CD4-positive, CD25-positive, alpha-beta regulatory T cell (primary cell): ENCODE data around the gene IFNW1. TPM values are rescaled to one million over a fixed set of nuclear protein-coding genes. Genes with fewer than 3 reads are reported as not detected.

Experiments used
- ATAC-seq, 2 donors: fragments of 150-1000 bp; cut with Tn5 transposase; one replicate each; pipeline ENCODE4 v1.10.0; 2021; ENCODE audit warnings: low read depth in 2 of 2, moderate number of reproducible peaks in 2 of 2, moderate library complexity in 1 of 2
- DNase-seq, 3 donors: peaks; one replicate each; pipeline versions ENCODE4 v3.0.0 to v3.0.0-alpha.2; 2012 to 2022; ENCODE audit warnings: mixed read lengths in 1 of 3
- H3K27ac ChIP-seq: one replicate; pipeline ENCODE4 v1.7.0; 2013; ENCODE audit warnings: mild to moderate bottlenecking, low read length; ENCODE audit not compliant: insufficient read depth, poor library complexity, severe bottlenecking
- H3K27me3 ChIP-seq: one replicate; pipeline ENCODE4 v1.7.0; 2013; ENCODE audit warnings: low read length; ENCODE audit not compliant: control insufficient read depth, insufficient read depth
- H3K36me3 ChIP-seq: one replicate; pipeline ENCODE4 v1.7.0; 2013; ENCODE audit warnings: mild to moderate bottlenecking, low read length, moderate library complexity; ENCODE audit not compliant: control insufficient read depth, insufficient read depth
- H3K4me1 ChIP-seq: 2 replicates; pipeline ENCODE4 v1.7.0; 2013; ENCODE audit warnings: mild to moderate bottlenecking, low read length; ENCODE audit not compliant: insufficient read depth, control insufficient read depth, poor library complexity, severe bottlenecking
- H3K4me3 ChIP-seq: one replicate; pipeline ENCODE4 v1.7.0; 2013; ENCODE audit warnings: low read depth, mild to moderate bottlenecking, low read length, moderate library complexity
- H3K9me3 ChIP-seq, 2 experiments: 1 replicate in 1 of 2; 2 replicates in 1 of 2; pipeline ENCODE4 v1.7.0; 2013; ENCODE audit warnings: low read length in 2 of 2, mild to moderate bottlenecking in 1 of 2, moderate library complexity in 1 of 2; ENCODE audit not compliant: control insufficient read depth in 2 of 2
- H3K27ac Mint-ChIP-seq, 3 donors: one replicate each; pipeline ENCODE4 v1.8.0; 2020 to 2022; ENCODE audit warnings: mild to moderate bottlenecking in 3 of 3, mixed read lengths in 3 of 3, moderate library complexity in 2 of 3
- H3K27me3 Mint-ChIP-seq: one replicate; pipeline ENCODE4 v1.8.0; 2022; ENCODE audit warnings: mild to moderate bottlenecking, mixed read lengths
- H3K36me3 Mint-ChIP-seq: one replicate; pipeline ENCODE4 v1.8.0; 2020; ENCODE audit warnings: mixed read lengths
- H3K4me1 Mint-ChIP-seq, 4 donors: one replicate each; pipeline ENCODE4 v1.8.0; 2020 to 2022; ENCODE audit warnings: mixed read lengths in 4 of 4, mild to moderate bottlenecking in 1 of 4
- H3K4me3 Mint-ChIP-seq, 4 donors: one replicate each; pipeline ENCODE4 v1.8.0; 2020 to 2022; ENCODE audit warnings: mild to moderate bottlenecking in 4 of 4, mixed read lengths in 4 of 4, moderate library complexity in 3 of 4
- H3K9me3 Mint-ChIP-seq, 7 donors: one replicate each; pipeline ENCODE4 v1.8.0; 2020 to 2022; ENCODE audit warnings: mixed read lengths in 7 of 7, mild to moderate bottlenecking in 3 of 7, moderate library complexity in 2 of 7
- polyA plus RNA-seq, 4 donors: library from polyadenylated mRNA; unstranded; fragments of 300-500 nt; fragmentation: Illumina TruSeq; gene quantifications; one replicate each; pipeline ENCODE4 v1.2.3, GENCODE V29; 2021
- total RNA-seq: library from RNA; stranded (reverse); gene quantifications from one replicate; pipeline ENCODE4 v1.2.3, GENCODE V29; 2022

Gene IFNW1
- total and polyA plus RNA-seq, 5 donors from 2014 or later: not detected

DNA sequence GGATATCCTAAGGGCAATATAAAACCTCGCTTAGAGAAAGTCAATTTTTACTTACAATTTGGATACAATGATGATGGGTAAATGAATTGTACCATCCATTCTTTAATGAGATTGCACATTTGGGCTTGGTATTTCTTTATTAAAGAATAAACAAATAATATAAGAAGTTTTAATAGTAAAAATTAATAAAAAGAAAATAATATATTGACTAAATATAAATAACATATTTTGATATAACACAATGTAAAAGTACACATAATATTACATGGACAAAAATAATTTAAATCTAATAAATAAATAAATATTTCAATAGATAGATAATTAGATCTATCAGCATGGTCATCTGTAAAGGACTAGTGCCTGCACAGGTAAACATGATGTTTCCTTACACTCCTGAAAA is 23.9 kb upstream of the IFNW1 start:
- no peaks in the 10 kb centered on the region for H3K36me3 ChIP-seq
- DNase-seq (no peak), ATAC-seq (no peak)
- H3K27ac Mint-ChIP-seq: no peak overlapping the region
- no peak overlapping the region for H3K4me3 ChIP-seq
- no peaks in the 10 kb centered on the region for H3K9me3 ChIP-seq
- no peaks in the 10 kb centered on the region for H3K36me3 Mint-ChIP-seq
- peaks cover 0 to 2% (median 0%) of the 10 kb centered on the region in 7 donors for H3K9me3 Mint-ChIP-seq
- no peaks in the 10 kb centered on the region for H3K4me1 ChIP-seq
- no peak overlapping the region for H3K27ac ChIP-seq
- peaks cover 4 to 14% (median 10%) of the 10 kb centered on the region in 4 donors for H3K4me1 Mint-ChIP-seq
- H3K27me3 ChIP-seq: no peaks in the 10 kb centered on the region
- H3K27me3 Mint-ChIP-seq: peaks cover 11% of the 10 kb centered on the region
- H3K4me3 Mint-ChIP-seq: no peak overlapping the region

GRCh38 chr9:21160178-21160577 is 18.5 kb upstream of the IFNW1 start:
- Mint-ChIP-seq H3K4me3 (peak overlapping the region in 3 of 4 donors; percentile 1 to 56 (median 52)), H3K9me3 (peaks cover 0 to 5% (median 2%) of the 10 kb centered on the region in 7 donors), H3K36me3 (peaks cover 3% of the 10 kb centered on the region), H3K27ac (no peak overlapping the region), H3K27me3 (peaks cover 6% of the 10 kb centered on the region), H3K4me1 (peaks cover 9 to 29% (median 23%) of the 10 kb centered on the region in 4 donors)
- DNase-seq (peak in 2 of 3 donors; percentile 6 to 75), ATAC-seq (peak in 1 of 2 donors; percentile 65)
- Histone ChIP-seq H3K4me3 (peak overlapping the region; percentile 64), H3K27ac (no peak overlapping the region), H3K36me3 (no peaks in the 10 kb centered on the region), H3K4me1 (peaks cover 5% of the 10 kb centered on the region), H3K27me3 (no peaks in the 10 kb centered on the region), H3K9me3 (peaks cover 0 to 2% of the 10 kb centered on the region in 2 experiments)

GRCh38 chr9:21155501-21155900 is 13.9 kb upstream of the IFNW1 start:
- peaks cover 0 to 2% of the 10 kb centered on the region in 2 experiments for H3K9me3 ChIP-seq
- H3K27me3 ChIP-seq: peaks cover 3% of the 10 kb centered on the region
- peaks cover 0 to 5% (median 0%) of the 10 kb centered on the region in 7 donors for H3K9me3 Mint-ChIP-seq
- H3K4me1 ChIP-seq: peaks cover 5% of the 10 kb centered on the region
- peaks cover 3% of the 10 kb centered on the region for H3K36me3 Mint-ChIP-seq
- no peak overlapping the region for H3K4me3 ChIP-seq
- H3K27ac ChIP-seq: no peak overlapping the region
- no peak for DNase-seq
- peaks cover 5 to 23% (median 14%) of the 10 kb centered on the region in 4 donors for H3K4me1 Mint-ChIP-seq
- no peak overlapping the region for H3K4me3 Mint-ChIP-seq
- H3K27ac Mint-ChIP-seq: no peak overlapping the region
- ATAC-seq: no peak
- no peaks in the 10 kb centered on the region for H3K36me3 ChIP-seq
- peaks cover 15% of the 10 kb centered on the region for H3K27me3 Mint-ChIP-seq

DNA sequence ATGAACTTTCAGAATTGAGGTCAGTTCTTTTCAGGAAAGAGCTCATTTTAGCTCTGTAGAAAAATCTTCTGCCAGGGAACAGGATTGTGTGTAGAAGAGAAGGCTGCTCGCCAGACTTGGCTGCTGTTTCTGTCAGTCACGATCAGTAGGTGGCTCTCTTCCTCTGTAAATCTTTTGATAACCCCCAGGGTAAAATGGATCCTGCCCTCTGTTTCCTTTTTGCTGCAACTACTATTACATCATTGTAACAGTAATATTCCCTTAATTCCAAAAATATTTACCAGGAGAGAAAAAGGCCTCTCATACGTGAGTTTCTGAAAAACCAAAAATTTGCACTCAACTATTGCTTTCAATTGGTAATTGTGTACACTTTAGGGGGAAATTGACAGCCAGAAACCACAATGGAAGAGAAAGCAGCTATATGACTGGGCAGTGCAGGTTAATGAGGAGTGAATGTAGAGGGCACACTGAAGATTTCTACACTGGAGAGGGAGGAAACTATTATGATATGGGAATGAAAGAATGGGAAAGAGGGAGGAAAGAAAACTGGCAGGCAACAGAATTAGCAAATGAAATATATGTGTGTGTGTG is 12.5 kb upstream of the IFNW1 start:
- no peak for ATAC-seq

DNA sequence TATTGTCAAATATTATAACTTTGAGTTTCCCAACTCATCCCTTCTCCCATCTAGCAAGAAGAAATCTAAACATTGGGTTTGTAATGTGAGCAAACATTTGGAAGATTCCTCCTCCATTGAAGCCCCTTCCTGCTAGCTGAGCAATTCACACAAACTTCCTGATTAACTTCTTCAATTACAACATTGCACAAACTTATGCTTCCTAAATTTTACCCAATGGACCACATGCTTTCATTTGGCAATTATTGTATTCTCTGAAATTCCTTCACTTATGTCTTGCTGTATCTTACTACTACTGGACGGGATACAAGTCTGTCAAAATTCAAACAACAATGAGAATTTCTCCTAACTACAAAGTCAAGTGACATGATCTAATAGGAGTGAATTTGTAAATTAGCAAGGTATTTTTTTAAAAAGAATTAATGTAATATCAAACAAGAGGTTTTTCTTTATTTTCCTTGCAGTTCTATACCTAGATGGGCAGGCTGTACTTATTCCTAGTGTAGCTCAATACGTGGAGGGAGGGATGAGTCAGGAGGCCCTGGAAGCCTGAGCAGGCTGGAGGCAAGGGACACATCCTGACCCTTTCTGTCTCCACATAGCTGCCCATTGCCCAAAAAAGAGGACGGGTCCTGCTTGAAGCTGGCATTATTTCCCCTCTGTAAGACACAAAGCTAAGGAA is 11.8 kb upstream of the IFNW1 start:
- no peak for DNase-seq
- H3K27me3 ChIP-seq: peaks cover 3% of the 10 kb centered on the region
- H3K27ac Mint-ChIP-seq: no peak overlapping the region
- peaks cover 25% of the 10 kb centered on the region for H3K27me3 Mint-ChIP-seq
- H3K9me3 Mint-ChIP-seq: peaks cover 0 to 12% (median 2%) of the 10 kb centered on the region in 7 donors
- no peak overlapping the region for H3K27ac ChIP-seq
- H3K36me3 ChIP-seq: no peaks in the 10 kb centered on the region
- H3K36me3 Mint-ChIP-seq: peaks cover 3% of the 10 kb centered on the region
- H3K4me1 Mint-ChIP-seq: peaks cover 2 to 7% (median 4%) of the 10 kb centered on the region in 4 donors
- no peak for ATAC-seq
- H3K4me3 ChIP-seq: no peak overlapping the region
- H3K4me3 Mint-ChIP-seq: no peak overlapping the region
- H3K4me1 ChIP-seq: no peaks in the 10 kb centered on the region
- H3K9me3 ChIP-seq: peaks cover 2 to 4% of the 10 kb centered on the region in 2 experiments

More for the DNA sequence above, 12.5 kb upstream of the IFNW1 start:
- Histone ChIP-seq H3K4me1 (no peaks in the 10 kb centered on the region), H3K9me3 (peaks cover 0 to 2% of the 10 kb centered on the region in 2 experiments), H3K36me3 (no peaks in the 10 kb centered on the region), H3K27me3 (peaks cover 3% of the 10 kb centered on the region), H3K27ac (no peak overlapping the region), H3K4me3 (no peak overlapping the region)
- peaks cover 0 to 6% (median 1%) of the 10 kb centered on the region in 7 donors for H3K9me3 Mint-ChIP-seq
- no peak overlapping the region for H3K4me3 Mint-ChIP-seq
- peaks cover 4 to 12% (median 5%) of the 10 kb centered on the region in 4 donors for H3K4me1 Mint-ChIP-seq
- peaks cover 3% of the 10 kb centered on the region for H3K36me3 Mint-ChIP-seq
- H3K27me3 Mint-ChIP-seq: peaks cover 19% of the 10 kb centered on the region
- H3K27ac Mint-ChIP-seq: no peak overlapping the region
- peak in 2 of 3 donors; percentile 3 to 47 for DNase-seq

DNA sequence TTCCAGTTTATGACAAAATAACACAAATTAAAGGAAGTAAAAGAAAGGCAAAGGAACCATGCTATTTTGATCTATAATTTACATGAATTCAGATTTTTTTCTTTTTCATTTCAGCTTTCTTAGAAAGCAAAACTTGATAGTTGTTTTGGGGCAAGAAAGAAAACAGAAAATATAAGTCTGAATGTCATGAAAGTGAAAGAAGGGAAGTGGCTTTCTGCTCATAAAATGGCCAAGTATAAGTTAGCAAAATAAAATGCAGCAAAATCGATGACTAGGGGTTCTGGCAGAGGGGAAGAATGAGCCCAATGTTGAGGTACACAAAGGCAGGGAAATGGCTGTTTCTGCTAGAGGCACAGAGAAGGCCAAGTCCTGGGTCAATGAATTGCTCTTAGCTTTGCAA is 3.0 kb upstream of the IFNW1 start:
- Histone ChIP-seq H3K4me3 (peak overlapping the region; percentile 22), H3K4me1 (peaks cover 10% of the 10 kb centered on the region), H3K36me3 (no peaks in the 10 kb centered on the region), H3K27me3 (no peaks in the 10 kb centered on the region), H3K27ac (no peak overlapping the region), H3K9me3 (peaks cover 3 to 7% of the 10 kb centered on the region in 2 experiments)
- Mint-ChIP-seq H3K27ac (peak overlapping the region in 2 of 3 donors; percentile 17 to 70), H3K4me3 (peak overlapping the region in 1 of 4 donors; percentile 28), H3K27me3 (peaks cover 19% of the 10 kb centered on the region), H3K9me3 (peaks cover 2 to 21% (median 6%) of the 10 kb centered on the region in 7 donors), H3K36me3 (peaks cover 11% of the 10 kb centered on the region), H3K4me1 (peaks cover 14 to 41% (median 23%) of the 10 kb centered on the region in 4 donors)
- DNase-seq (peak in 1 of 3 donors; percentile 71), ATAC-seq (no peak)

DNA sequence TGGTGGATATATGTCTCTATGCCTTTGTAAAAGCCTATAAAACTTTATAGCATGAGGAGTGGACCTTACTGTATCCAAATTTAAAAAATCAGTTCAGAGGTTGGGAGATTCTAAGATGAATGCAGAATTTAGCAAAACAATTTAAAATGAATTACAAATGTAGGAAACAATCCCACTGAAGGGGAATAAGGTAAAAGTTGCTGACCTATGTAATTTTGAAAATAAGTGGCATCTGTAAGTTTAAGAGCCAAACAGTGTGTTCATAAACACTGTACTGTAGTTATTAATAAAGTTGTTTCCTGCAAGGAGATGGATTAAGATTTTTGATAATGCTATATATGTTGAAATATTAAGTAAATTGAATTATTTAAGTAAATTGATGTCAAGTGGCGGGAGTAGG is 4.6 kb downstream of the IFNW1 start:
- peaks cover 1% of the 10 kb centered on the region for H3K4me1 ChIP-seq
- no peak overlapping the region for H3K27ac Mint-ChIP-seq
- H3K4me1 Mint-ChIP-seq: peaks cover 3 to 11% (median 7%) of the 10 kb centered on the region in 4 donors
- H3K4me3 ChIP-seq: no peak overlapping the region
- no peaks in the 10 kb centered on the region for H3K27me3 ChIP-seq
- no peak overlapping the region for H3K27ac ChIP-seq
- H3K9me3 ChIP-seq: no peaks in the 10 kb centered on the region
- DNase-seq (no peak), ATAC-seq (no peak)
- H3K27me3 Mint-ChIP-seq: peaks cover 9% of the 10 kb centered on the region
- H3K36me3 ChIP-seq: no peaks in the 10 kb centered on the region
- peaks cover 0 to 3% (median 0%) of the 10 kb centered on the region in 7 donors for H3K9me3 Mint-ChIP-seq
- H3K36me3 Mint-ChIP-seq: no peaks in the 10 kb centered on the region
- H3K4me3 Mint-ChIP-seq: no peak overlapping the region
